Lower leg skin (tissue), 4 donors: ENCODE results near the gene PTOV1. TPM values are rescaled to one million over a fixed set of nuclear protein-coding genes. Genes with fewer than 3 reads are reported as not detected.

Source experiments
- DNase-seq, 2 donors: peaks; one replicate each; pipeline ENCODE4 v3.0.0-alpha.2; 2019; ENCODE audit warnings: low spot score in 2 of 2
- H3K4me3 ChIP-seq: fragments of 200-600 bp; sonication (generic); 2 replicates; pipeline ENCODE4 v1.5.1; 2017; ENCODE audit warnings: mild to moderate bottlenecking, low read depth; ENCODE audit not compliant: poor library complexity, severe bottlenecking
- POLR2A ChIP-seq, 2 donors: fragments of 450-650 bp; IDR thresholded peaks; one replicate each; pipeline ENCODE4 v1.6.1; 2016 to 2017; ENCODE audit warnings: antibody characterized with exemption in 2 of 2, mild to moderate bottlenecking in 1 of 2, moderate library complexity in 1 of 2
- WGBS, 2 donors: methylation state at CpG; one replicate each; pipeline ENCODE4 v1.1.5; 2018; 5-methylcytosine and 5-hydroxymethylcytosine counted together
- intact Hi-C: fragments of 100-400 bp; cut with DNase I; formaldehyde crosslinking; loops from one replicate; pipeline ENCODE4 v1.15.0; 2023; ENCODE audit warnings: low total_unique reads
- microRNA-seq, 2 donors: library from miRNA; unstranded; fragments of <30 nt; microRNA quantifications; one replicate each; pipeline ENCODE4, GENCODE V29; 2016; ENCODE audit warnings: borderline replicate concordance in 2 of 2, borderline number of aligned reads in 1 of 2
- total RNA-seq, 4 donors: library from RNA; depleted of rRNA; stranded (reverse); fragments of >200 nt; gene quantifications; one replicate each; pipeline ENCODE4 v1.1.0, GENCODE V29; 2016
- TF ChIP-seq, protein P1 (sequence below), 3 donors: fragments of 450-650 bp; IDR thresholded peaks; one replicate each; pipeline ENCODE4 v1.5.1; 2016; ENCODE audit warnings: antibody characterized with exemption in 3 of 3, mild to moderate bottlenecking in 3 of 3, moderate library complexity in 2 of 3

PTOV1 gene
- total RNA-seq, 4 donors from 2014 or later, result 62.4 to 122 (median 92.5) TPM

DNA sequence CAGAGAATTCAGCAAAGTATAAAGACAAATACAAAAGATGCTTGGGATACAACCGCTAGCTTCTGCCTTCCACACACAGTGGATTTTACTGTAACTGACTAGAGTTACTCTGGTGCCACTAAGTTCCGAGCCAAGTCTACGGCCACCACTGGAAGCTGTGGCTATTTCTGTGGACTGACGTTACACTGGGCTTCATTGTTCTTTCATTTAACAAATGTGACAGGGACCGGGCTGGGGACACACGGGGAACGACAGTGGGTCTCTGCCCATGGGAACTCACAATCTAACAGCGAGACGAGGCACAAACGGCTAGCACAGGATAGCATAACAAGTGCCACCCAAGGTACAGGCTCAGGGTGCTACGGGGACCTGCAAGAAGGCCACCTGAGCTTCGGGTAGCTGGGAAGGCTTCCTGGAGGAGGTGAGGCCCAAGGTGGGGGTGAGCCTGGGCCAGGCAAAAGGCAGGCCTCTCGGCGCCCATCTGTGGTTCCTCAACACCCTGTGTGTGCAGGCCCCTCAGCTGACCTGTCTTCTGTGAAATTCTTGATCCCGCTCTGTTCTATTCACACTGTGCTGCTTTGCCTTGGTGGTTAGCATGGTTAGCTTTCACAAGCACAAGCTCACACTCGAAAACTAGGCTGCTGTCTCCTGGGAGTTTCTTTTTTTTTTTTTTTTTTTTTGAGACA is 56.1 kb downstream of the PTOV1 start:
- TF ChIP-seq, protein P1, sequence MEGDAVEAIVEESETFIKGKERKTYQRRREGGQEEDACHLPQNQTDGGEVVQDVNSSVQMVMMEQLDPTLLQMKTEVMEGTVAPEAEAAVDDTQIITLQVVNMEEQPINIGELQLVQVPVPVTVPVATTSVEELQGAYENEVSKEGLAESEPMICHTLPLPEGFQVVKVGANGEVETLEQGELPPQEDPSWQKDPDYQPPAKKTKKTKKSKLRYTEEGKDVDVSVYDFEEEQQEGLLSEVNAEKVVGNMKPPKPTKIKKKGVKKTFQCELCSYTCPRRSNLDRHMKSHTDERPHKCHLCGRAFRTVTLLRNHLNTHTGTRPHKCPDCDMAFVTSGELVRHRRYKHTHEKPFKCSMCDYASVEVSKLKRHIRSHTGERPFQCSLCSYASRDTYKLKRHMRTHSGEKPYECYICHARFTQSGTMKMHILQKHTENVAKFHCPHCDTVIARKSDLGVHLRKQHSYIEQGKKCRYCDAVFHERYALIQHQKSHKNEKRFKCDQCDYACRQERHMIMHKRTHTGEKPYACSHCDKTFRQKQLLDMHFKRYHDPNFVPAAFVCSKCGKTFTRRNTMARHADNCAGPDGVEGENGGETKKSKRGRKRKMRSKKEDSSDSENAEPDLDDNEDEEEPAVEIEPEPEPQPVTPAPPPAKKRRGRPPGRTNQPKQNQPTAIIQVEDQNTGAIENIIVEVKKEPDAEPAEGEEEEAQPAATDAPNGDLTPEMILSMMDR (IDR thresholded peaks at IDR 0.05), result no peak
- TF ChIP-seq POLR2A (IDR thresholded peaks at IDR 0.05), result no peak
- H3K4me3 ChIP-seq, result no peak overlapping the region
- intact Hi-C loops, result no loop called here
- WGBS, 2 donors, result 89 to 94% methylated on average over 16 of the region's 16 CpGs
- DNase-seq, result no peak

- no peak overlapping the region for H3K4me3 ChIP-seq
- no peak for DNase-seq
- 88 to 92% methylated on average over 23 of the region's 23 CpGs for WGBS, 2 donors
- TF ChIP-seq POLR2A (IDR thresholded peaks at IDR 0.05), result no peak
- TF ChIP-seq, protein P1 (IDR thresholded peaks at IDR 0.05), result no peak
- intact Hi-C loops, result no loop called here
Observed at GRCh38 chr19:49907745-49908446, 56.9 kb downstream of the PTOV1 start.

DNA sequence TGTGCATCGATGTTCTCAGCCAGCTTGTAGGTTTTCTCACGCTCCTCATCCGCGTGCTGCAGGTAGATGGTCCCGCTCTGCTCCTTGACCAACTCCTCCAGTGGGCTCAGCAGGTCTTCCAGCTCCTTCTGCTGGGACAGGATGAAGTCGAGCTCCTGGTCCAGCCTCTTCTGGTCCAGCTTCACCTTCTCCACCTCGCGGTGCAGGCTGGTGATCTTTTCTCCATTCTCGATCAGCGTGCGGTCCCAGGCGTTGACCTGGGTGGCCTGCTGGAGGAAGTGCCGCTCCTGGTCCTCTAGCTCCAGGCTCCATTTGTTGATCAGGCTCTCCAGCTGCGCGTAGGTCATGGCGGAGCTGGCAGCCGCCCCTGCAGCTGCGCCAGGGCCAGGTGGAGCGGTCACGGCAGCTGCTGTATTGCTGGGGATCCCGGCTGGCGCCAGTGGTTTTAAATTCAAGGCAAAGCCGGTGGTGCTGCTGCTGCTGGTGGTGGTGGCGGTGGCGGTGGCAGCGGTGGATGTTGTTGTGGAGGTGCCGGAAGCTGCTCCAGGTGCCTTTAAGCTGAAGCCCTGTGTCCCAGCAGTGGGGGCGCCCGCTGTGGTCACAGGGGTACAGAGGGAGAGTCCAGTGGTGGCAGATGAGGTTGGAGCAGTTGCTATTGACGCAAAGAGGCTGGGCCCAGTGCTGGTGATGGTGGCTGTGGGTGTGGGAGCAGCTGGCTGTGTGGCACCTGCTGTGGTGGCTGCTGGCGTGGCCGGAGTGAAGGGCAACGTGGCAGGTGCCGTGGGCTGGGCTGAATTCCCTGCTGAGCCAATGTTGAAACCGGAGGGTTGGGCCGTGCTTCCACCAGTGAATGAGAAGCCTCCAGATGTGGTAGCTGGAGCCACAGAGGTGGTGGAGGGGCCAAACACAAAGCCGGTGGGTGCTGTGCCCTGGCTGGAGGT is 57.8 kb downstream of the PTOV1 start:
- H3K4me3 ChIP-seq, result no peak overlapping the region
- intact Hi-C loops, result no loop called here
- no peak for DNase-seq
- 96% methylated on average over 37 of the region's 37 CpGs for WGBS, 2 donors
- TF ChIP-seq, protein P1 (IDR thresholded peaks at IDR 0.05), result no peak
- TF ChIP-seq POLR2A (IDR thresholded peaks at IDR 0.05), result no peak

DNA sequence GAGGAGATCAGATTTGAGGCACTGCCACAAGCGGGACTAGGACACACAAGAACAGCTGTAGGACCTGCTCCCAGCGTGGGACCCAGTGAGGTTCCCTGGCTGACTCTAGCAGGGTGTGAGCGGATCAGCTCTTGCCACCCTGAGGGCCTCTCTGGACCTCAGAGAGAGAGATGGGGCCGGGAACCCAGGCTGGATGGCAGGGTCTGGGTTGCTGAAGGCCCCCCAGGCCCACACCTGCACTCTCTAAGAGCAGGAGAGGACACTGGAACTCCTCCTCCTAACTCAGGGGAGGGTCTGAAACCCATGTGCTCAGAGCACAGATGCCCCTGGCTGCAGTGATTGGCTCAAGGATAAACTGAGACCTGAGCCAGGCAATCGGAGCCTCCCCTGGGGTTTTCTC is 59.2 kb downstream of the PTOV1 start:
- no peak for DNase-seq
- WGBS, 2 donors, result 83 to 91% methylated on average over 4 to 5 of the region's 5 CpGs
- intact Hi-C loops, result no loop called here
- no peak overlapping the region for H3K4me3 ChIP-seq
- TF ChIP-seq POLR2A (IDR thresholded peaks at IDR 0.05), result no peak
- TF ChIP-seq, protein P1 (IDR thresholded peaks at IDR 0.05), result no peak

Small RNAs within 50 kb of the gene (microRNA-seq; reads per million reads assigned to microRNA genes)
- gene MIR4749, result 0 to 0.68 reads per million in 2 donors
- gene MIR4750, result 0 to 0.68 reads per million in 2 donors
- gene MIR6800, result 0 reads per million in 2 donors

Other genes starting within 250 kb of the PTOV1 start
- 10 to 100 TPM; 14.0 to 20.2 (median 18.8) TPM for gene RRAS, start 211.0 kb upstream of the PTOV1 start, total RNA-seq
- gene SCAF1, start 208.9 kb upstream of the PTOV1 start, total RNA-seq, result 10 to 100 TPM; 28.6 to 54.3 (median 33.7) TPM
- 100 to 1,000 TPM in 1 of 4 donors, 10 to 100 TPM in 3; 38.7 to 102 (median 74.9) TPM for gene IRF3, start 185.3 kb upstream of the PTOV1 start, total RNA-seq
- 1 to 10 TPM; 6.1 to 9.2 (median 6.6) TPM for gene BCL2L12, start 185.2 kb upstream of the PTOV1 start, total RNA-seq
- gene PRMT1, start 173.9 kb upstream of the PTOV1 start, total RNA-seq, result 100 to 1,000 TPM; 102 to 117 (median 108) TPM
- 1 to 10 TPM in 3 of 4 donors, under 1 TPM in 1; 0.49 to 3.7 (median 3.5) TPM for gene ADM5, start 161.6 kb upstream of the PTOV1 start, total RNA-seq
- 1 to 10 TPM in 3 of 4 donors, under 1 TPM in 1; 0.97 to 3.3 (median 1.8) TPM for gene CPT1C, start 160.0 kb upstream of the PTOV1 start, total RNA-seq
- gene TSKS, start 87.9 kb upstream of the PTOV1 start, total RNA-seq, result 1 to 10 TPM in 1 of 4 donors, under 1 TPM in 1, not detected in 2; 0.49 to 4.0 TPM
- 100 to 1,000 TPM; 112 to 123 (median 116) TPM for gene AP2A1, start 84.2 kb upstream of the PTOV1 start, total RNA-seq
- gene FUZ, start 37.9 kb upstream of the PTOV1 start, total RNA-seq, result 10 to 100 TPM in 3 of 4 donors, 1 to 10 TPM in 1; 9.1 to 21.5 (median 15.6) TPM
- gene MED25, start 32.9 kb upstream of the PTOV1 start, total RNA-seq, result 10 to 100 TPM; 28.9 to 43.7 (median 30.8) TPM
- gene PNKP, start 16.4 kb downstream of the PTOV1 start, total RNA-seq, result 10 to 100 TPM; 29.3 to 49.7 (median 35.1) TPM
- 10 to 100 TPM; 15.3 to 28.9 (median 23.8) TPM for gene AKT1S1, start 26.2 kb downstream of the PTOV1 start, total RNA-seq
- gene TBC1D17, start 26.5 kb downstream of the PTOV1 start, total RNA-seq, result 10 to 100 TPM; 56.4 to 93.4 (median 59.8) TPM
- under 1 TPM in 1 of 4 donors, not detected in 3; 0.42 TPM for gene IL4I1, start 45.7 kb downstream of the PTOV1 start, total RNA-seq
- 1 to 10 TPM; 5.0 to 10.0 (median 6.8) TPM for gene ATF5, start 78.0 kb downstream of the PTOV1 start, total RNA-seq
- gene NUP62, start 78.3 kb downstream of the PTOV1 start, total RNA-seq, result 10 to 100 TPM; 36.4 to 45.5 (median 41.1) TPM
- gene SIGLEC11, start 110.0 kb downstream of the PTOV1 start, total RNA-seq, result under 1 TPM in 2 of 4 donors, not detected in 2; 0.13 to 0.63 TPM
- gene VRK3, start 174.2 kb downstream of the PTOV1 start, total RNA-seq, result 10 to 100 TPM; 16.6 to 56.4 (median 29.7) TPM
- 10 to 100 TPM in 3 of 4 donors, 1 to 10 TPM in 1; 6.7 to 16.7 (median 10.5) TPM for gene ZNF473, start 174.8 kb downstream of the PTOV1 start, total RNA-seq